Endothelial cell of umbilical vein (primary cell): ENCODE data around the gene PNPLA2. TPM values are rescaled to one million over a fixed set of nuclear protein-coding genes. Genes with fewer than 3 reads are reported as not detected.

Experiments
- BruUV-seq: library from RNA; stranded (reverse); fragments of 400-500 nt; replicated peaks from 2 replicates; lab custom pipeline; 2021; lab: Mats Ljungman, UMichigan
- CTCF ChIA-PET: fragments of 300-600, 350-600 bp; sonication (Branson Sonifier 250); formaldehyde crosslinking; loops from one replicate; lab custom pipeline; 2021; ENCODE audit warnings: antibody characterized with exemption, inconsistent platforms; lab: Charles Lee
- POLR2A ChIA-PET: fragments of 300-600, 350-600 bp; sonication (Branson Sonifier 250); formaldehyde crosslinking; loops from one replicate; lab custom pipeline; 2021; ENCODE audit warnings: antibody characterized with exemption, inconsistent platforms; lab: Charles Lee
- DNase-seq: peaks from one replicate; pipeline ENCODE4 v3.0.0-alpha.2; 2011; ENCODE audit warnings: low read depth, low spot score
- FAIRE-seq: peaks from 2 replicates; lab custom pipeline; 2011; peaks lifted over from hg19 to GRCh38; lab: Jason Lieb, UNC
- H2AFZ ChIP-seq: 2 replicates; pipeline ENCODE4 v1.6.0; 2012; ENCODE audit warnings: low read depth, low read length, control low read depth, inconsistent platforms
- H3K27ac ChIP-seq: 2 replicates; pipeline ENCODE4 v1.5.1; 2011; ENCODE audit warnings: low read depth, mild to moderate bottlenecking, control low read depth, low read length, moderate library complexity; ENCODE audit not compliant: insufficient read depth
- H3K27me3 ChIP-seq, 2 experiments: 2 replicates each; pipeline versions ENCODE4 v1.6.0 to v1.6.1; 2011; ENCODE audit warnings: low read length in 2 of 2, mixed read lengths in 1 of 2; ENCODE audit not compliant: control insufficient read depth in 2 of 2, insufficient read depth in 2 of 2
- H3K36me3 ChIP-seq, 2 experiments: 2 replicates in 1 of 2; 3 replicates in 1 of 2; pipeline ENCODE4 v1.5.1; 2011; ENCODE audit warnings: low read length in 2 of 2, mild to moderate bottlenecking in 1 of 2, moderate library complexity in 1 of 2; ENCODE audit not compliant: control insufficient read depth in 2 of 2, insufficient read depth in 2 of 2; ENCODE audit errors: extremely low read depth in 1 of 2
- H3K4me1 ChIP-seq: 3 replicates; pipeline ENCODE4 v1.5.1; 2011; ENCODE audit warnings: mild to moderate bottlenecking, low read length; ENCODE audit not compliant: control insufficient read depth, insufficient read depth; ENCODE audit errors: extremely low read depth
- H3K4me2 ChIP-seq: 2 replicates; pipeline ENCODE4 v1.6.1; 2011; ENCODE audit warnings: low read length, control low read depth, mixed read lengths; ENCODE audit not compliant: insufficient read depth
- H3K4me3 ChIP-seq, 3 experiments: fragments of 200-600 bp in 1 of 3; sonication (generic), shearing (Covaris generic) in 1 of 3; replicated peaks in 1 of 3; 2 replicates each; pipeline ENCODE4 v1.5.1; 2011 to 2016; ENCODE audit warnings: control low read depth in 3 of 3, low read length in 3 of 3, mild to moderate bottlenecking in 2 of 3, inconsistent platforms in 1 of 3, low read depth in 1 of 3, moderate library complexity in 1 of 3; ENCODE audit not compliant: insufficient read depth in 1 of 3
- H3K79me2 ChIP-seq: 2 replicates; pipeline ENCODE4 v1.6.0; 2012; ENCODE audit warnings: low read length, inconsistent platforms; ENCODE audit not compliant: control insufficient read depth, insufficient read depth
- H3K9ac ChIP-seq: replicated peaks from 2 replicates; pipeline ENCODE3; 2011; ENCODE audit warnings: low read length, control low read depth; ENCODE audit not compliant: insufficient read depth; ENCODE audit errors: extremely low read depth
- H3K9me1 ChIP-seq: replicated peaks from 3 replicates; pipeline ENCODE4 v1.6.0; 2011; ENCODE audit warnings: mild to moderate bottlenecking, low read length; ENCODE audit not compliant: control insufficient read depth, insufficient read depth; ENCODE audit errors: extremely low read depth
- H3K9me3 ChIP-seq: replicated peaks from 2 replicates; pipeline ENCODE4 v1.5.1; 2012; ENCODE audit warnings: low read length, inconsistent platforms; ENCODE audit not compliant: control insufficient read depth, insufficient read depth
- H4K20me1 ChIP-seq: replicated peaks from 2 replicates; pipeline ENCODE3; 2011; ENCODE audit warnings: mild to moderate bottlenecking, low read length; ENCODE audit not compliant: control insufficient read depth, insufficient read depth; ENCODE audit errors: extremely low read depth
- MAX ChIP-seq: IDR thresholded peaks from 2 replicates; pipeline ENCODE4 v1.6.1; 2011; ENCODE audit not compliant: insufficient read depth, insufficient read length
- MYC ChIP-seq: IDR thresholded peaks from one replicate; pipeline ENCODE4 v1.6.1; 2011; ENCODE audit warnings: mild to moderate bottlenecking, low read depth, low read length
- POLR2A ChIP-seq: IDR thresholded peaks from 2 replicates; pipeline ENCODE4 v1.6.1; 2012; ENCODE audit warnings: low read depth, mild to moderate bottlenecking, control low read depth, low read length
- POLR2AphosphoS5 ChIP-seq: IDR thresholded peaks from 2 replicates; pipeline ENCODE4 v1.6.1; 2012; ENCODE audit warnings: low read depth, mild to moderate bottlenecking, control low read depth, low read length, moderate library complexity; ENCODE audit not compliant: insufficient read depth
- dilution Hi-C: fragments of 300-500 bp; cut with MboI; formaldehyde crosslinking; loops from one replicate; pipeline ENCODE4 v1.15.0; 2019; ENCODE audit warnings: low sequenced_read_pairs; ENCODE audit not compliant: extremely low pct_ligation_motif_present
- intact Hi-C: fragments of 100-400 bp; cut with micrococcal nuclease; formaldehyde crosslinking; loops from one replicate; pipeline ENCODE4 v1.10.0; 2022
- polyA plus RNA-seq, 4 experiments: library from polyadenylated mRNA; depleted of rRNA in 3 of 4; stranded (reverse) in 3 of 4; unstranded in 1 of 4; fragments of >200 nt; gene quantifications; 2 replicates each; pipeline versions ENCODE4 v1.2.1 to v1.2.3, GENCODE V29; 2011 to 2012; ENCODE audit warnings: missing spikeins in 1 of 4
- total RNA-seq: library from RNA; stranded (reverse); gene quantifications from 2 replicates; pipeline ENCODE4 v1.2.3, GENCODE V29; 2021

The PNPLA2 gene
- total and polyA plus RNA-seq, 2 donors (not counting 3 experiments of a cell fraction or from before 2014, with no cell fraction given): 73.1 to 75.6 TPM

GRCh38 chr11:777288-778255, 41.1 kb upstream of the PNPLA2 start, which contains the start of gene GATD1:
GATD1 (minus strand) TSS chr11:777487; CDS start chr11:777462, 25 bp downstream.
- dilution Hi-C loops: no loop called here
- peak; percentile 80 for FAIRE-seq

More at GRCh38 chr11:777288-778255, 41.1 kb upstream of the PNPLA2 start, which contains the start of gene GATD1:
- peak within 1 kb of the TSS; percentile 53 for H3K27ac ChIP-seq
- TF ChIP-seq POLR2AphosphoS5: peak; percentile 96
- TF ChIP-seq POLR2A: peak; percentile 97
- no peak for TF ChIP-seq MYC
- TF ChIP-seq MAX: peak; percentile 80
- peaks cover 9 to 13% of the 10 kb centered on the region in 2 experiments for H3K36me3 ChIP-seq
- H3K4me2 ChIP-seq: peak within 1 kb of the TSS; percentile 78
- H3K4me1 ChIP-seq: peaks cover 23% of the 10 kb centered on the region
- no peaks in the 10 kb centered on the region for H3K9me3 ChIP-seq
- CTCF ChIA-PET: interaction anchor here (1.0 to 1.6 kb wide), 3 partner anchors 12 to 31 kb away, joined by 3 to 4 read pairs (median 3); partner anchors contain the start of gene CEND1
- H4K20me1 ChIP-seq: no peaks in the 10 kb centered on the region
- H3K9ac ChIP-seq: peak within 1 kb of the TSS; percentile 79
- intact Hi-C loops: loop anchor here (2.0 kb wide), 1 partner anchor 29 kb away; no protein-coding TSS in a partner anchor
- peak; percentile 84 for DNase-seq
- H2AFZ ChIP-seq: peak within 1 kb of the TSS; percentile 86
- H3K27me3 ChIP-seq: no peaks in the 10 kb centered on the region
- H3K9me1 ChIP-seq: no peaks in the 10 kb centered on the region
- POLR2A ChIA-PET: interaction anchor here (0.9 to 1.0 kb wide), 2 partner anchors 31 to 42 kb away, joined by 3 to 5 read pairs; no protein-coding TSS in a partner anchor
- peak within 1 kb of the TSS; percentile 48 to 97 (median 66) for H3K4me3 ChIP-seq
- peaks cover 58% of the 10 kb centered on the region for H3K79me2 ChIP-seq
- BruUV-seq: no TSS peak
